ENCODE data around the gene CDKN1B.
A peak's percentile ranks its signal among the peaks of the same experiment; 100 is the strongest.

- TF ChIP-seq CTCF (IDR thresholded peaks at IDR 0.05; ENCODE audit: insufficient read depth, low read length) = no peak
- TF ChIP-seq POLR2AphosphoS5 (IDR thresholded peaks at IDR 0.05; ENCODE audit: low read depth) = 0 out of 2 replicates have a peak, but pooled peaks have one; percentile 10
- TF ChIP-seq REST (IDR thresholded peaks at IDR 0.05; ENCODE audit: insufficient replicate concordance, low read depth) = no peak
- TF ChIP-seq SPI1 (IDR thresholded peaks at IDR 0.05; ENCODE audit: borderline replicate concordance, low read depth) = no peak
These were observed 1.2 kb downstream of the CDKN1B start for GRCh38 chr12:12718381-12718759.
